Liver (tissue), 3 donors: ENCODE measurements around the gene RPLP2.

Experiments
- HNF4G ChIP-seq: IDR thresholded peaks from 2 replicates; pipeline ENCODE4 v1.6.1; 2016; ENCODE audit warnings: antibody characterized with exemption
- RAD21 ChIP-seq, 2 donors: IDR thresholded peaks; 2 replicates each; pipeline ENCODE4 v1.6.1; 2016; ENCODE audit warnings: antibody characterized with exemption in 2 of 2, mild to moderate bottlenecking in 2 of 2
- REST ChIP-seq: IDR thresholded peaks from 2 replicates; pipeline ENCODE4 v1.6.1; 2016; ENCODE audit warnings: antibody characterized with exemption, mild to moderate bottlenecking
- RXRA ChIP-seq, 2 donors: IDR thresholded peaks; 2 replicates each; pipeline ENCODE4 v1.6.1; 2017 to 2018; ENCODE audit warnings: antibody characterized with exemption in 2 of 2, mild to moderate bottlenecking in 1 of 2
- SP1 ChIP-seq: IDR thresholded peaks from 2 replicates; pipeline ENCODE4 v1.6.1; 2018; ENCODE audit warnings: antibody characterized with exemption, mild to moderate bottlenecking
- TAF1 ChIP-seq: conservative IDR thresholded peaks from 2 replicates; pipeline ENCODE4 v1.6.1; 2016; ENCODE audit warnings: antibody characterized with exemption, mild to moderate bottlenecking
- YY1 ChIP-seq: IDR thresholded peaks from 2 replicates; pipeline ENCODE4 v1.6.1; 2016; ENCODE audit warnings: antibody characterized with exemption, mild to moderate bottlenecking
- TF ChIP-seq, protein P1 (sequence below): fragments of 150-350 bp; IDR thresholded peaks from 2 replicates; pipeline ENCODE4 v1.5.1; 2017; ENCODE audit warnings: improper control_type of control experiment, low read depth, low read length; ENCODE audit not compliant: missing input control
- TF ChIP-seq, protein P2 (sequence below): IDR thresholded peaks from 2 replicates; pipeline ENCODE4 v1.6.1; 2016; ENCODE audit warnings: antibody characterized with exemption
- donor health status: healthy.
- donor health status: healthy.

- TF ChIP-seq SP1 (no peak), REST (no peak), YY1 (no peak), RAD21 (IDR thresholded peaks at IDR 0.05) (no peak), HNF4G (no peak), RXRA (IDR thresholded peaks at IDR 0.05) (no peak), TAF1 (no peak)
- TF ChIP-seq, protein P1, sequence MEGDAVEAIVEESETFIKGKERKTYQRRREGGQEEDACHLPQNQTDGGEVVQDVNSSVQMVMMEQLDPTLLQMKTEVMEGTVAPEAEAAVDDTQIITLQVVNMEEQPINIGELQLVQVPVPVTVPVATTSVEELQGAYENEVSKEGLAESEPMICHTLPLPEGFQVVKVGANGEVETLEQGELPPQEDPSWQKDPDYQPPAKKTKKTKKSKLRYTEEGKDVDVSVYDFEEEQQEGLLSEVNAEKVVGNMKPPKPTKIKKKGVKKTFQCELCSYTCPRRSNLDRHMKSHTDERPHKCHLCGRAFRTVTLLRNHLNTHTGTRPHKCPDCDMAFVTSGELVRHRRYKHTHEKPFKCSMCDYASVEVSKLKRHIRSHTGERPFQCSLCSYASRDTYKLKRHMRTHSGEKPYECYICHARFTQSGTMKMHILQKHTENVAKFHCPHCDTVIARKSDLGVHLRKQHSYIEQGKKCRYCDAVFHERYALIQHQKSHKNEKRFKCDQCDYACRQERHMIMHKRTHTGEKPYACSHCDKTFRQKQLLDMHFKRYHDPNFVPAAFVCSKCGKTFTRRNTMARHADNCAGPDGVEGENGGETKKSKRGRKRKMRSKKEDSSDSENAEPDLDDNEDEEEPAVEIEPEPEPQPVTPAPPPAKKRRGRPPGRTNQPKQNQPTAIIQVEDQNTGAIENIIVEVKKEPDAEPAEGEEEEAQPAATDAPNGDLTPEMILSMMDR, result no peak
- TF ChIP-seq, protein P2, sequence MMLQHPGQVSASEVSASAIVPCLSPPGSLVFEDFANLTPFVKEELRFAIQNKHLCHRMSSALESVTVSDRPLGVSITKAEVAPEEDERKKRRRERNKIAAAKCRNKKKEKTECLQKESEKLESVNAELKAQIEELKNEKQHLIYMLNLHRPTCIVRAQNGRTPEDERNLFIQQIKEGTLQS, result no peak
These were observed 33.6 kb upstream of the RPLP2 start for GRCh38 chr11:776263-776560.
